Urinary bladder (tissue), 4 donors: ENCODE results near the gene FGF11. TPM values are rescaled to one million over a fixed set of nuclear protein-coding genes. Genes with fewer than 3 reads are reported as not detected.
"Not testable (repeated sequence)": the region's sequence is repeated elsewhere in the genome, so short reads cannot be mapped to it uniquely, and the experiment has no call there.

ENCODE experiments used
- DNase-seq: peaks from one replicate; pipeline ENCODE4 v3.0.0-alpha.2; 2015; ENCODE audit errors: extremely low spot score
- H3K27ac ChIP-seq: one replicate; pipeline ENCODE4 v1.5.1; 2013; ENCODE audit warnings: low read depth, mild to moderate bottlenecking, moderate library complexity
- H3K36me3 ChIP-seq: one replicate; pipeline ENCODE4 v1.6.1; 2013; ENCODE audit warnings: mild to moderate bottlenecking, moderate library complexity; ENCODE audit not compliant: insufficient read depth
- H3K4me1 ChIP-seq: one replicate; pipeline ENCODE4 v1.6.1; 2013; ENCODE audit warnings: mild to moderate bottlenecking, moderate library complexity; ENCODE audit not compliant: insufficient read depth
- H3K4me3 ChIP-seq: one replicate; pipeline ENCODE4 v1.5.1; 2013; ENCODE audit warnings: low read depth, low read length
- WGBS: extraction: QIAGEN DNeasy Blood & Tissue Kit; methylation state at CpG from one replicate; pipeline ENCODE4 v1.1.7; 2013; 5-methylcytosine and 5-hydroxymethylcytosine counted together
- polyA plus RNA-seq: library from polyadenylated mRNA; stranded (reverse); fragments of 200-250 nt; gene quantifications from one replicate; pipeline ENCODE4 v1.2.3, GENCODE V29; 2013
- total RNA-seq: library from RNA; depleted of rRNA; stranded (reverse); fragments of >200 nt; gene quantifications from one replicate; pipeline ENCODE4 v1.2.3, GENCODE V29; 2014
- donor health status: healthy with polysubstance abuse.
- donor health status: healthy.

Gene FGF11
- total and polyA plus RNA-seq, 2 donors, result 0.95 to 2.1 TPM

DNA sequence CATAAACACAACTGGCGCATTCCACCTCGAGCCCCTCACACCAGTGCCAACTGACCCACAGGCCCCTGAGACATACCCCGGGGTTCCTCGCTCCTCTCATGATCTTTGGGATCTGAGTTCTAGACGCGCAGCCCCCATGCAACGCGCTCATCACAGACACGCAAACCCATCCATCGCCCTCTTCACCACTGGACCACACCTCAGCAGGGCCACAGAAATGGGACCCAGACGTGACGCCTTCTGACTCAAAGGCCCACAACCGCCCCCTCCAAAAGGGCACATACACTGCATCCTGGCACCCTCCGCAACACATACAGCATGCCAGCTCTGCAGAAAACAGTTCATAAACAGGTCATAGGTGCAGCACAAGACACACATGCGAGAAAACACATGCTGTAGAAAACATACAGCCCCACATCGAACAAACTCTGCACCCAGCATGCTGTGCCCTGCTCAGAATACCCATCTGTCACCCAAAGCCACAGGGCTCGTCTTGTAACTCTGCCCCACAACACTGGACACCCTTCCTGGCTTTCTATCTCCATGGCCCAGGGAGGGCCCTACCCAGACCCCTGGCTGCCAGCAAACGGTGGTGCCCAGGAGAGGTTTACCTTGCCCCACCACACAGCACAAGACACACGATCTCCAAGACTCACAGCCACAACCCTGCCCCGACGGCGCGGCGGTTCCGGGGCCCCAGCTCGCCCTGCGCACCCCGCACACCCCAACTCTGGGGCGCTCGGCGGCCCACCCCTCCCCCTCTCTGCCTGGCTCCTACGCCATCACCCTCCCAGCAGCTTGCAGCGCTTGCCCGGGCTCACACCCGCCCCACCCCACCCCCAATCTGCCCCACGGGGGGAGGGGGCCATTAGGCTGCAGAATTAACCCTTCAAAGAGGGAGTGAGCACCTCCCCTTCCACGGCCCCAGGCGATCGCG lies 39.2 kb downstream of the FGF11 start:
- peak overlapping the region; percentile 97 for H3K4me3 ChIP-seq
- H3K4me1 ChIP-seq, result no peaks in the 10 kb centered on the region
- 6% methylated on average over 40 of the region's 40 CpGs for WGBS
- no peaks in the 10 kb centered on the region for H3K36me3 ChIP-seq
- DNase-seq, result no peak
- H3K27ac ChIP-seq, result peak overlapping the region; percentile 100

GRCh38 chr17:7479213-7480088 lies 40.1 kb downstream of the FGF11 start, which contains the start of gene ZBTB4:
ZBTB4 (minus strand) TSS chr17:7479631; CDS start chr17:7466801, 12,830 bp downstream.
- Histone ChIP-seq H3K4me3 (peak within 1 kb of the TSS; percentile 97), H3K27ac (peak within 1 kb of the TSS; percentile 100), H3K4me1 (no peaks in the 10 kb centered on the region), H3K36me3 (no peaks in the 10 kb centered on the region)
- under 1% methylated on average over 91 of the region's 92 CpGs for WGBS
- DNase-seq, result no peak

DNA sequence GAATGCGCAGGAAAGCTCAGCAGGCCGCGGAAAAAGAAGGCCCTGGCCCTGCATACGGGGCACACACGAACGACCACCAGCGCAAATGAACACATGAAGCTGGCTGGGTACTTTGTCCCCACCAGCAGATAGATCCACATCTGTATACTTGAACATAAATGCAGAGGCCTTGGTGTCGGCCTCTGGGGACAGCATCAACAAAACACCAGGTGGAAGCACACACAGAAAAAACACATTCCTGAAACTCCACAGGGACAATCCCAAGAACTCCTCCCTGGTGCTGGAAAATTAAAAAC lies 40.7 kb downstream of the FGF11 start:
- peak overlapping the region; percentile 98 for H3K27ac ChIP-seq
- no peak for DNase-seq
- H3K4me3 ChIP-seq, result peak overlapping the region; percentile 97
- WGBS, result 4% methylated on average over 8 of the region's 8 CpGs
- H3K4me1 ChIP-seq, result no peaks in the 10 kb centered on the region
- no peaks in the 10 kb centered on the region for H3K36me3 ChIP-seq

DNA sequence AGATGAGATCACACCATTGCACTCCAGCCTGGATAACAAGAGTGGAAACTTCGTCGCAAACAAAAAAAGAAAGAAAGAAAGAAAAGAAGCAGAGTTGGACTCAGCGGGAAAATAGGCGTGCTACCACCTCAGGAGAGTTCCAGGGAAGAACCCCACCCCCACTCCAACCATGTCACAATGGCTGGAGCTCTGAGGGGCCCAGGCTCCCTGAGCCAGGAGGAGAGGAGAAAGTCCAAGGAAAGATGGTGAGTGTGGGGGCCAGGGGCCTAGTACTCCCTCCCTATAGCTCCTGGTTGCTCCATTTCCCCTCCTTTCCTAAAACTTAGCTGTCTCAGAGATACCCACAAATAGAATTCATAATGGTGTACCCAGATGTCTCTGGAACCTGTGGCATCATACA lies 42.0 kb downstream of the FGF11 start, which contains the start of gene SLC35G6:
Gene SLC35G6, plus strand, starts transcription at position 172 of the 400 bp plus-strand sequence. Its CDS starts 71 bp downstream, at position 243.
- H3K4me3 ChIP-seq, result not testable (repeated sequence)
- WGBS, result 89% methylated on average over 4 of the region's 4 CpGs

GRCh38 chr17:7481842-7482741 lies 42.8 kb downstream of the FGF11 start:
- WGBS, result 85% methylated on average over 31 of the region's 31 CpGs
- H3K4me1 ChIP-seq, H3K4me3 ChIP-seq, H3K36me3 ChIP-seq, H3K27ac ChIP-seq, DNase-seq: not testable (repeated sequence)

More for the DNA sequence above, 42.0 kb downstream of the FGF11 start, which contains the start of gene SLC35G6:
- H3K4me1 ChIP-seq, DNase-seq, H3K36me3 ChIP-seq: not testable (repeated sequence)
- peak within 1 kb of the TSS; percentile 98 for H3K27ac ChIP-seq

GRCh38 chr17:7482742-7483088 lies 43.4 kb downstream of the FGF11 start:
- Histone ChIP-seq H3K27ac (peak overlapping the region; percentile 100), H3K4me3 (peak overlapping the region; percentile 11)
- not testable (repeated sequence) for H3K4me1 ChIP-seq, DNase-seq, H3K36me3 ChIP-seq
- 70% methylated on average over 6 of the region's 6 CpGs for WGBS

- H3K27ac ChIP-seq, result peak overlapping the region; percentile 100
- no peaks in the 10 kb centered on the region for H3K4me1 ChIP-seq
- H3K4me3 ChIP-seq, result peak overlapping the region; percentile 60
- DNase-seq, result peak; percentile 71
- 1% methylated on average over 38 of the region's 38 CpGs for WGBS
- H3K36me3 ChIP-seq, result no peaks in the 10 kb centered on the region
Measured at GRCh38 chr17:7483255-7484066, 44.1 kb downstream of the FGF11 start.

DNA sequence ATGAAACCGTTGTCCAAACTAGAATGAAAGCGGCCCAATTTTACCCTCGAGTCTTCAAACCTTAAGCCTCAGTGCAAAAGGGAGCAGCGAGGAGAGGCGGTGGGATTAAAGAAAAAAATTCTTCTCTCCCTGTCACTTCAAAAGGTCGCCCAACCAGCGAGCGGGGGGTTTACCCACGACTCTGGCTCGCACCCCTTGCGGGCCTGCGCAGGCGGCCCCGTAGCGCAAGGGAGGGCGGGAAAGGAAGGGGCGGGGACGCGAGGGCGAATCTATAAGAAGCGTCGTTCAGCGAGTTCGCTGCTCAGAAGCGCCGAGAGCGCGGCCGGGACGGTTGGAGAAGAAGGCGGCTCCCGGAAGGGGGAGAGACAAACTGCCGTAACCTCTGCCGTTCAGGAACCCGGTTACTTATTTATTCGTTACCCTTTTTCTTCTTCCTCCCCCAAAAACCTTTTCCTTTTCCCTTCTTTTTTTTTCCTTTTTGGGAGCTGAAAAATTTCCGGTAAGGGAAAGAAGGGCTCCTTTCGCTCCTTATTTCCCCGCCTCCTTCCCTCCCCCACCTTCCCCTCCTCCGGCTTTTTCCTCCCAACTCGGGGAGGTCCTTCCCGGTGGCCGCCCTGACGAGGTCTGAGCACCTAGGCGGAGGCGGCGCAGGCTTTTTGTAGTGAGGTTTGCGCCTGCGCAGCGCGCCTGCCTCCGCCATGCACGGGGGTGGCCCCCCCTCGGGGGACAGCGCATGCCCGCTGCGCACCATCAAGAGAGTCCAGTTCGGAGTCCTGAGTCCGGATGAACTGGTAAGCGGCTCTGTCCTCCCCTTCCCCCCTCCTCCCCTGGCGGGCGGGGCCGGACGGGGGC lies 45.0 kb downstream of the FGF11 start, which contains the start of gene POLR2A:
Gene POLR2A, plus strand, starts transcription at position 300 of the 852 bp plus-strand sequence.
- peak; percentile 95 for DNase-seq
- under 1% methylated on average over 64 of the region's 64 CpGs for WGBS
- peak within 1 kb of the TSS; percentile 100 for H3K27ac ChIP-seq
- H3K36me3 ChIP-seq, result no peaks in the 10 kb centered on the region
- peak within 1 kb of the TSS; percentile 60 for H3K4me3 ChIP-seq
- no peaks in the 10 kb centered on the region for H3K4me1 ChIP-seq

- WGBS, result under 1% methylated on average over 19 of the region's 19 CpGs
- no peaks in the 10 kb centered on the region for H3K36me3 ChIP-seq
- peak overlapping the region; percentile 66 for H3K27ac ChIP-seq
- DNase-seq, result no peak
- peak overlapping the region; percentile 51 for H3K4me3 ChIP-seq
- peaks cover 2% of the 10 kb centered on the region for H3K4me1 ChIP-seq
Measured at GRCh38 chr17:7484919-7485377, 45.6 kb downstream of the FGF11 start.

DNA sequence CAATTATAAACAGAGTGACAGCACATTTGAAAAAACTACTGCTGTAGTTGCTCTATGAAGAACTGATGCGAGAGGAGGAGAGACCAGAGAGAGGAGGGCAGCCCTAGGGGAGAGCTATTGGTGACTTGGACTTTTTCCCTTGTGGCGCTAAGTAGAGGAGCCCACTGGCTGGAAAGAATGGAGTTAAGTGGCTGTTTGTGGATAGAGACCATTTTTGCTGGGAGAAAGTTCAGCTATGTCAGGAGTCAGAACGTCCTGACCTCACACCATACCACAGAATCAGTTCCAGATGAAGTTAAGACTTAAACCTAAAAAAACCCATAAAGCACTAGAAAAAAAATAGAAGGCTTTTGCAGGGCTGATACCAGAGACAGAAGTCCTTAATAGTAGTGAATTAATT lies 46.9 kb downstream of the FGF11 start:
- Histone ChIP-seq H3K27ac (no peak overlapping the region), H3K4me1 (peaks cover 2% of the 10 kb centered on the region), H3K4me3 (no peak overlapping the region), H3K36me3 (no peaks in the 10 kb centered on the region)
- DNase-seq, result no peak
- 50% methylated on average over 3 of the region's 3 CpGs for WGBS

DNA sequence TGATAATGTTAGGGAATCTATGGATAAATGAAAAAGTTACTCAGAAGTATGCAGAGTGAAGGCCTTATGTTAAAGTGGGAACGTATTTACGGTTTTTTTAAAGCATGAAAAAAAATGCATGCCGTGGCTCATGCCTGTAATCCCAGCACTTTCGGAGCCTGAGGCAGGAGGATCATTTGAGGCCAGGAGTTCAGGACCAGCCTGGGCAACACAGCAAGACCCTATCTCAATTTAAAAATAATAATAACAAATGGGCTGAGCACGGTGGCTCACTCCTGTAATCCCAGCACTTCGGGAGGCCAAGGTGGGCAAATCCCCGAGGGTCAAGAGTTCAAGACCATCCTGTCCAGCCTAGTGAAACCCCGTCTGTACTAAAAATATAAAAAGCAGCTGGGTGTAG lies 50.8 kb downstream of the FGF11 start:
- H3K4me1 ChIP-seq, result peaks cover 2% of the 10 kb centered on the region
- 78% methylated on average over 8 of the region's 8 CpGs for WGBS

More for the DNA sequence above, 50.8 kb downstream of the FGF11 start:
- DNase-seq, result no peak
- no peak overlapping the region for H3K27ac ChIP-seq
- H3K36me3 ChIP-seq, result no peaks in the 10 kb centered on the region
- no peak overlapping the region for H3K4me3 ChIP-seq
